NOMO-1 treated with dmso at 0.1 percent for 144 hours (cell line): Measurements from ENCODE around the gene L3MBTL4.

Experiments used
- DNase-seq: peaks from one replicate; lab custom pipeline; 2025; ENCODE audit not compliant: unreplicated experiment; lab: John Stamatoyannopoulos, UW

The L3MBTL4 gene

DNA sequence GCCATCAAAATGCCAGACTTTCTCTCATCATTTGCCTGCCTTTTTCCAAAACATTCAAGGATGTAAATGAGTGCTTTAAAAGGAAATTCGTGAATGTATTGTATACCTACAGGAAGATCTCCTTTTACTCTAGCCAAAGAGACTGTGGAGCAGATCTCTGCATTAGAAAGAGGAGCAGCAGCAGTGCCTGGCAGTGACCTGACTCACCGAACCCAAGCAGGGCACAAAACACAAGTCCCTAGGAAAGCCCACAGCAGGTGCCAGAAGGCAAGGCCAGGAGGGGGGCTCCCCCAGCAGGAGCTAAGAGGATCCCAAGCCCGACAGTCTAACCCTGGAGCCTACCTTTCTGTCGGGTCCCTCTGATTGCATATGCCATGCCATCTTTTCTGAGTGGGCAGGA lies 47.9 kb downstream of the L3MBTL4 start:
- DNase-seq: no peak

DNA sequence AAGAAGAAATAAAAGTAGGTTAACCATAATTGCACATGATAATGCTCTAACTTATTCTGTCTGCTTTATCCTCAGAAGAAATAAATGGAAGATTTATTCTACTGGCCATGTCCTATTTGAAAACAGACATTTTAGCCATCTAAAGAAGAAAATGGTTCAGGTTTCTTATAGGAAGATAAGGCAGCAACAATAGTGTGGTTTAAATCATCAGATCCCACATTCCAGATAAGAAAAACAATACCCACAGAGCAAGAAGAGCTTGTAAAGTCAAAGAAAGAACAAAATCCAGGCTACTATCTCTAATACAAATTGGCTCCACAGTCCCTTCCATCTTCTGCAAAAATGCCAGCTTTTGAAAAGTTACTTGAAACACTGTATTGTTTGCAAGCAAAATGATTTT lies 49.3 kb downstream of the L3MBTL4 start:
- no peak for DNase-seq

DNA sequence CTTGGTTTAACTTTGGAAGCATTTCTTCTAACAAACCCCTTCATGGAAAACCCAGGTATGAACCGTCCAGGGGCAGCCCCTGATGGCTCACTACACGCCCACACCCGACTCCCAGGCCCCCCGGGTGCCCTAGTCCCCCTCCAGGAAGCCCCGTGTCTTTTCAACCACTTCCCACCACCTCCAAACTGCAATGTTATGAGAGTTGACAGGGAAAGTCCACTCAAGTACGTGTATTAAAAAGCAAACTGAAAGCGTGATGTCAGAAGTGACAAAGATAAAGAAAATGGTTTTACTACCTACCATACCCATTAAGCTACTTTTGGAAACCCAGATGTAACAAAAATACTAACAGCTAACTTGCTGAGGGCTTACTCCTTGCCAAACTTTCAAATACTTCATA lies 51.5 kb downstream of the L3MBTL4 start:
- no peak for DNase-seq

DNA sequence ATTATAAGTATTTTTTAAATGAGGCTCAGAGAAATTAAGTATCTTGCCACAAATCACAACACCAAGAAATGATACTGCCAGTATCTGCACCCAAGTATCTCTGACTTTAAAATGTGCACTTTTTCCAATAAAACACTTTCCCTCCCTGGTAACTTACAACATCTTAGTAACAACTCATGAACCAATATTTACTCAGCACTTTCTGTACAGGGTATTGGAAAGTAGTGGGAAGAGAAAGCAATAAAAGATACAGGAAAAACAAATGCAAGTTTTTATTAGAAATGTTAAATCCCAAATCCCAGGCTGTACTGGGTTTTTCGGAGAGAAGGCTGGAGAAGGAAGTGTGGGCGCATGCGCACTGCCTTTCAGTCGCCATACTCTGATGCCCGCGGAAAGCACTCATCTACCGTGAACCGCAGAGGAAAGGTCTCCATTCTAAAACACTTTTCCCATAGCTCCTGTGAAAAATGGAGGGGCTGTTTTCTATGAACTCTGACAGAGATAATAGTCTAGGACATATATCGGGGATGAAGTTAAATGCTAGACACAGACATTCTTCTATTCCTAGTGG lies 52.1 kb downstream of the L3MBTL4 start:
- no peak for DNase-seq

DNA sequence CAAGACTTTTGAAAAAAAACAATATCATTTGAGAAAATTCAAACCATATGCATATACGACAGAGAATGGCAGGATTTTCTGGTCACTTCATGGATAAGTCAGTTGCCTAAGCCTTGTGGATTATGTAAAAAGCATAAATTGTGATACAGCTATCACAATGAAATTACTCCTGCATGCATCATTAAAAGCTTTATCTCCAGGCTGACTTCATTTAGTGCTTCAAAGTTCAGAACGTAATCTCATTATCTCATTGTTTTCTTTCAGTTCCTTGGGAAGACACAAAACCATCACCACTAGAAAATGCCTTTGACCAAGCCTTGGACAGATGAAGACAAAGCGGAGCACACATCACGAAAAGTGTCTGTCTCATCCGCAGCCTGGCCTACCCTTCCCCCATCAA lies 57.0 kb downstream of the L3MBTL4 start:
- DNase-seq: no peak

DNA sequence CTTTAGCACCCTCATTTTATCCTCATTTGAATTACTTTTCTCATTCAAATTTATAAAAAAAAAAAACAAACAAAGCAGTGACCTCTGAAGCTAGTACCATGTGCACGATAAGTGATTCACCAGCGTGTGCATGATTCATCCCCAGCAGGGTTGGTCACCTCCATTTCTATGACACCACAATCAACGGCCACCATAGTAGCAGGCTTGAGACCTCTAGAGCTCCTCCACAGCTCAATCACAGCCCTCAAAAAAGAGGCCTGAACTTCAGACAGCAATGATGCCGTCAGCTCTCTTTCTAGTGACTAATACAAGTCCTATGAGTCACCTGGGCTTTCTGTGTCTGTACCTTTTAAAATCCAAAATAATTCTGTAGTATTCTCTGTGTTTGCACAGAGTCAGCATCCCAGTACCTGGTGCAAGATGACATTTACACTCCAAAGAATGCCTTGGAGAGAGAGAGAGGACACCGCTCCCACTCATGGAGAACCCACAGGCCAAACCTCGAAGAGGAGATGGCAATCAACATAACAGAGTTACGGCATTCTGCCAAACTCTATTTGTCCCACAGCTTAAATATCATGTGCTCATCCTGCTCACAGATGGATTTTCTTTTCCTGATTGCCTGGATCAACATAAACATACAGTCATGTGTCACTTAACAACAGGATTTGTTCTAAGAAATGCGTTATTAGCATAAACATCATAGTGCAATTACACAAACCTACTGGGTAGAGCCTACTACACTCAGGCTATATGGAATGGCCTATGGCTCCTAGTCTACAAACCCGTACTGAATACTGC lies 58.7 kb downstream of the L3MBTL4 start:
- no peak for DNase-seq

DNA sequence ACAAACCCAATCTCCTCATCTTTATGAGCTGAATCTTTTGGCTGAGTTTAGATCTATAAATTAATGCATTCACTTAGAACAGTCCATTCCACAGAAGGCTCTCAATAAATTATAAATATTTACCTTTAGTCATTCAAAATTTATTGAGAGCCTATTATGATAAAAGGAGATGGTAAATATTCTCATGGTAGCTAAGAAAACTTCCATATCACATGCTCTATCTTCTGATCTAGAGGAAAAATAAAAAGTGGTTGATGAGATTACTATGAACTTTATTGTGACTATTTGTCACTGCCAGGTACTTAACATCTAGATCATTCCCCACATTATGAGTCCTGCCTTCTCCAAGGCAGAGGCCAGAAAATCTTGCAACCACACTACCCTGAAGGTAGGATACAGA lies 62.4 kb downstream of the L3MBTL4 start:
- no peak for DNase-seq

DNA sequence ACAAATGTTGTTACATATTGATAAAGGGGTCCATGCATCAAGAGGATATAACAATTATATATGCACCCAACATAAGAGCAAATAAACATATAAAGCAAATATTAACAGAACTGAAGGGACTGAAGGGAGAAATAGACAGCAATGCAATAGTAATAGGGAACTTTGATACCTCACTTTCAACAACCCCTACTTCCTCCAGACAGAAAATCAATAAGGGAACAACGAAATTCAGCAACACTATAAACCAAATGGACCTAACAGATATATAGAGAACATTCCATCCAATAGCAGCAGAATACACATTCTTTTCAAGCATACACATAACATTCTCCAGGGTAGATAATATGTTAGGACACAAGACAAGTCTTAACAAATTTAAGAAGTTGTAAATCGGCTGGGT lies 71.7 kb downstream of the L3MBTL4 start:
- no peak for DNase-seq

DNA sequence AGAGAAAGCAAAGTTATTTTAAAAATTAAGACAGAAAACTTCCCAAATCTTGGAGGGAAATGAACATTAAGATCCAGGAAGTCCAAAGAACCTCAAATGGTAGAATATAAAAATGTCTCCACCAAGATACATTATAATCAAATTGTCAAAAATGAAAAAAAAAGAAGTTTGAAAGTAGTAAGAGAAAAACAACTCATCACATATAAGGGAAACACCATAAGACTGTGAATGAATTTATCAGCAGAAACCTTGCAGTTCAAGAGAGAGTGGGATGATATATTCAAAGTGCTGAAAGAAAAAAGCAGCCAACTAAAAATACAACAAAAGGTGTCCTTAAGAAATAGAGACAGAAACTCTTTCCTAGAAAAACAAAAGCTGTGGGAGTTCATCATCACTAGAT lies 73.0 kb downstream of the L3MBTL4 start:
- DNase-seq: no peak

DNA sequence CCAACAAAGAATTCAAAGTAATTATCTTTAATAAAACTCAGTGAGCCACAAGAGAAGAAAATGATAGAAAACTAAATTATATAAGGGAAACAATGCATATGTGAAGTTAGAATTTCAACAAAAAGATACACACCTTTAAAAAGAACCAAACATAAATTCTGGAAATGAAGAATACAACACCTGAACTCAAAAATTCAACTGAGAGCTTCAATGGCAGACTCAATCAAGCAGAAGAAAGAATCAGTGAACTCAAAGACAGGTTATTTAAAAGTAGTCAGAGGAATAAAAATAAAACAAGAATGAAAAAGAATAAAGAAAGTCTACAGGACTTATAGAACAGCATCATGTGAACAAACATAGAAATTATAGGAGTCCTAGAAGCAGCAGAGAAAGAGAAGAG lies 73.4 kb downstream of the L3MBTL4 start:
- DNase-seq: no peak

DNA sequence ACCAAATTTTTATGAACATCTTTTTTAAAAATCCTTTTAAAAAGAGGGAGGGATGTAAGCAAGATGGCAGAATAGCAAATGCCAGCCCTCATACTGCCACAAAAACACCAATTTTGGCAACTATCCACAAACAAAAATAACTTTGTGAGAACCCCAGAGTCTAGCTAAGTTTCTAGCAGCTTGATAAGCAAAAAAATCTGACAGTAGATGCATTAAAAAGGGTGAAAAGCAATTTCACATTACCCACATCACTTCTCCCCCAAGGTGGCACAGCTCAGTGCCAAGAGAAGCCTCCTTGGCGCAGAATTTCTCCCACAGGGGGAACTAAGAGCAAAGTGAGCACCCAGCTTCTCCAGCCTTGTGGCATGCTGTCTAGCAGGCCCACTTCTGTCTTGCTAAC lies 74.6 kb downstream of the L3MBTL4 start:
- no peak for DNase-seq

DNA sequence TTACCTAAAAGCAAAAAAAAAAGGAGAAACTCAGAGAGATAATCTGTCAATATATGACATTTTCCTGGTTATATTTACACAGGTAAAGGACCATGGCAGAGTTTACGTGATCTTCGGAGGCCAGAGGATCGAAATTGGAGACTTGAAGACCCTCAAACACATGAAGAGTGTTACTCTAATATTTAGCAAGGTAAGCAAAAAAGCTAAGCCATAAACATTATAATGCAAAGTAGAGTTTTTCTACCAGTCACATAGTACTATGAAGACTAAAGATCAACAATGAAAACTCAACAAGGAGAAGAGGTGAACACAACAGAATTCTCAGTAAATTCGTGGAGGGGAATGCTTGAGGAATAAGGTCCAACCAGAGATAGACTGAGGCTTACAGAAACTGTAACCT lies 78.5 kb downstream of the L3MBTL4 start:
- DNase-seq: no peak

DNA sequence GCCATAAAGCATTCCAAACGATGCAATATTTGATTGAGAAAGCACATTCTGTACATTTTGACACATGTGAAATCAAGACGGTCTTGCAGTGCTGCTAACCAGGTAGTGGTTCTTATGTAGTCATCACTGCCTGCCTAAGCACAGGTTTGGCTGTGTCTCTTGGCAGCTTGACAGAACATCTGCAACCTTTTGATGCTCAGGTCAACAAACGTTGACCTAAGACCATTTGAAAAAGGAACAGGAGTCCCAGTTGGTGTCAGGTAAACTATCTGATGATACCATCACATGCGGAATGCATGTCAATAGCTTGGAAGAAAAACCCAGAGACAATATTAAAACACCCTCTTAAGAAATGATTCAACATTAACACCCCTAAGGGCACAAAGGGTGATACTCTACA lies 80.7 kb downstream of the L3MBTL4 start:
- no peak for DNase-seq

DNA sequence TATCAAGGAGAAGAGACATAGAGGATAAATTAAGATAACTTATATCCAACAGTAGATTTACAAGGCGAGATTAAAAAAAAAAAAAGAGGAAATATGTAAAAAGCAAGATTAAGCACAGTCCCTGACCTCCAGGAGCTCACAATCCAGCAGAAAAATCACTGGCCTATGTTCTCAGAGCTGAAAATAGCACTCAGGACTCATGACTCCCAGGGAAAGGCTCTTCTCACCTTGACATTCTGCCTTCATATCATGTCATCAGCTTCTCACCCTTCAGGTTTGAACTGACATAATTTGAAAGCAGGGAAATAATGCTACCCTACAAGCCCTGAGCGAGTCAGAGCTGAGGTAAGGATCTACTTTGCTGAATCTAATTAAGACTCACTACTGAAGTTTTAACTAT lies 82.8 kb downstream of the L3MBTL4 start:
- DNase-seq: no peak

DNA sequence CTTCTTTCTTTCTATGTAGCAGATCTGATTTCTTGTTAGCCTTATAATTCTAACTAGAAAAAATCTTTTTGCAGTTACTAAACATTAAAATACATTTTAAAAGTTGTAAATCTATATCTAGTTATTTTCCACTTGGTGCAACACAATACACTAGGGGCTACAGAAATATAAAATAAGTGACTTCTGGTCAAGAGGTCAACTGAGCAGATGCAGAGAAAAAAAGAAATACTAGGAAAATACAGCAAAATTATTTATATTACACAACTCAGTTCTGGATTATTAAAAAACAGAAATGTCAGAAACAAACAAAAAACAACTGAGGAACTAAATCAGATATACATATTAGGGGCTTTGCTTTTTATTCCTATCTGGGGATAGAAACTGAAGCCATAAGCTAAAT lies 83.9 kb downstream of the L3MBTL4 start:
- DNase-seq: no peak

DNA sequence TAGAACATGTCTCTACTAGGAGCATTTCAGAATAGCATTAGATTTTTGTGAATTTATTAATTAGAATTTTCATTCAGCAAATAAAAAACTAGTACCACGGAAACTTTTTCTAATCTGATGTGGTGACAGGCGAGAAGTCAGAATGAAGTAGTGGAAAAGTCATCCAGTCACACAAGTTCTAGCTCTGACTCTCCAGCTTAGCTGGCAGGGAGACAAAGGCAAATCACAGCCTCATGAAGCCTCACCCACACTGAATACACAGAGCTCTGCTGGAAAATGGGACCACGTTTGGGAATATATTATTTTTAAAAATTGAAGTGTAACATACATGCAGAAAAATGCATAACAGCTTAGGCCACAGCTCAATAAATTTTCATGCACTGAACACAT lies 86.1 kb downstream of the L3MBTL4 start:
- no peak for DNase-seq

DNA sequence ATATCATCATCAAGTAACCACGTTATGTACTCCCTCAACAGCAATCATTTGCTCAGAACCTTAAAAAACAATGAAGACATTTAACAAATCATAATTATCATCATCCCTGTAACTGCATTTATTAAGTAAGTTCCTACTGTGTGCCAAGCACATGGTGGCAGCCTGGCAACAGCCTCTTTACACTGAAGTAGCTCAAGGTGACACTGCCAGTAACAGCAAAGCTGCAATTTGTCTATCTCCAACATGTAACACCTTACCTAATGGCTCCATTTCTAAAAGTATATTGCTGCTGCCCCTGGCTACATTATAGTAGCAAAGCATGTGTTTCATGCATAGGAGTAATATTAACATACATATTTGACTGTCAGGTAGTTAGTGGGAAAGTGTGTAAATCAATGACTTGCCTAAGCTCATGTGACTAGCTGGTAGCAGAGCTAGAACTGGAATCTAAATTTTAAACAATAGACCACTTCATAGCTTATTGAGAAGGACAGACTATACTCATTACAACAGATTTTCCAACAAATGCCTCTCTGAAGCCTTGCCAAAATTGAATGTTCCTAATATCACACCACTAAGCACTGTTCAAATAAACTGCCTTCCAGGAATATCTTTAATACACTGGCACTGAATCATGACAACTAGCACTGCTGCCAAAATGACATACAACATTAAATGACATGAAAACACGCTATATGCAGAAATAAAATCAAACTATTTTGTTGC lies 86.7 kb downstream of the L3MBTL4 start:
- no peak for DNase-seq

DNA sequence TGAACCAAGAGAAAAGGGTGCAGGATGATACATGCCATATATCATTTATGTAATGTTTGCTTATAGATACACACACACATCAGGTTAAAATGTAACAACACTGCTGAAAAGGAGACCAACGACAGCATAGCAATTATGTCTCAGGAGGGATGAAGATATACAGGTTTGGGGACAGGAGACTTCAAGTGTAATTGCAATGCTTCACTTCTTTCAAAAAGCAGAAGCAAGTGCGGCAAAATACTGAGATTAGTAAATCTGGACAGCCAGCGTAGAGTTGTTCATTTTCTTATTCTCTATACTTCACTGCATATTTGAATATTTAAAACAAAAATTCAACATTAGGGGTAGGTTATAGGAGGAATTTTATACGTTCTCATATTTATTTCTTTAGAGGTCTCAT lies 87.2 kb downstream of the L3MBTL4 start:
- DNase-seq: no peak

DNA sequence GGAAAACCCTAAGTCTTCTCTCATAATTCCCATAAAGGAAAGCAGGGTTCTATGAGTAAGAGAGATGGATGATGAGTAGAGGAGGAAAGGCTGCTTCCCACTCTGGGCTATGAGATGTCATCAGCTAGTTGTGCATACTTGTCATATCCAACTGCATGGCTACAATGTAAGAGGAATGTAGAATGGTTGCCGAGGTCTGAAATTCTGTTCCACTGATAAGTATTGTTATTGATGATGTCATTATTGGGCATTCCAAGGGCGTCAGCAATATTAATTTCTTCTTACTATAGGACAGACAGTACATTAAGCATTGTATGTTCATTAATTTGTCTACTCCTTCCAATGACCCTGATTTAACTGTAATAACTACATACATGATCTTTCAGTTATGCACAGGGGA lies 88.1 kb downstream of the L3MBTL4 start:
- no peak for DNase-seq

DNA sequence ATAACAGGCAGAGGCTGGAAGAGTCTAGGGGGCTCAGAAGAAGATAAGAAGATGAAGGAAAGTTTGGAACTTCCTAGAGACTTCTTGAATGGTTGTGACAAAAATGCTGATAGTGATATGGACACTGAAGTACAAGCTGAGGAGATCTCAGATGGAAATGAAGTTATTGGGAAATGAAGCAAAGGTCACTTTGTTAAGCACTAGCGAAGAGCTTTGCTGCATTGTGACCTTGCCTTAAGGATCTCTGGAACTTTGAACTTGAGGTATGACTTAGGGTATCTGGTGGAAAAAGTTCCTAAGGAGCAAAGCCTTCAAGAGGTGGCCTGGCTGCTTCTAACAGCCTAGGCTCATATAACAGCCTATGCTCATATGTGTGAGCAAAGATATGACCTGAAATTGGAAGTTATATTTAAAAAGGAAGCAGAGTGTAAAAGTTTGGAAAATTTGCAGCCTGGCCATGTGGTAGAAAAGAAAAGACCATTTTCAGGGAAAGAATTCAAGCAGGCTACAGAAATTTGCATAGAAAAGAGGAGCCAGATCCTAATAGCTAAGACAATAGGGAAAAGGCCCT lies 91.3 kb downstream of the L3MBTL4 start:
- DNase-seq: no peak

DNA sequence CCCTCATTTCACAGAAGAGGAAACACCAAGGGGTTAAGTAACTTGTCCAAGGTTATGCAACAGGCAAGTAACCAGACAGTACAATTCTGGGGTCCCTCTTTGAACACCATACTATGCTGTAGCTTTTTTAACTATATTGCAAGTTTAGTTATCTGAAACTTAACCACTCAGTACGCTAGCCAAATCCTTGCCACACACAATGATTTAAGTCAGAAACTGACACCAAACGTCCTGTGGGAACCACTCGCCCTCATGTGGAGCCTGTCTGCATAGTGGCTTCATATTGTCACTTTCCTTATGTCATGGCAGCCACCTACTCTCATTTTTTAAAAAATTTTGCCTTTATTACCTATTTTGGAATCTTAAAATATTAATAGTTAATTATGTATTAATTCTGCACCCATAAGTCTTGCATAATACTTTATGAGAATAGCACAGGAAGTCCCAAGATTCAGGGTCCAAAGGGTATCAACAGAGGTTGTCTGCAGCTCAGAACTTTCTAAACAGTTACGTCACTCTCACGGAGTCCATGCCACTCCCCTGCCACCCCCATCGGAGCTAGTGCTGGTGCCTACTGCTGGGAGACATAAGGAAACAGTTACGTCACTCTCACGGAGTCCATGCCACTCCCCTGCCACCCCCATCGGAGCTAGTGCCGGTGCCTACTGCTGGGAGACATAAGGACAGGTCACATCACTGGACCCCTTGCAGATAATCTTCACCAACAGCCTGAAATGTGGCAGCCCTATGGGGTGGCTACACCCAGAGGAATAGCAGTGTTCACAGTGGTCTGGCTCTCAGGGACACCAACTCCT lies 99.0 kb downstream of the L3MBTL4 start:
- no peak for DNase-seq
